Fibroblast of lung (primary cell): ENCODE measurements around the gene DNPH1.

Experiments used
- CTCF ChIP-seq, 2 donors: IDR thresholded peaks in 1 of 2; conservative IDR thresholded peaks in 1 of 2; 1 replicate in 1 of 2; 2 replicates in 1 of 2; pipeline ENCODE4 v1.5.1; 2011 to 2012; ENCODE audit warnings: low read length in 2 of 2, control low read depth in 1 of 2, inconsistent platforms in 1 of 2, low read depth in 1 of 2, mild to moderate bottlenecking in 1 of 2
- EZH2 ChIP-seq: IDR thresholded peaks from 2 replicates; pipeline ENCODE4 v1.5.1; 2012; ENCODE audit warnings: low read length, control low read depth, mild to moderate bottlenecking; ENCODE audit errors: missing control alignments

- TF ChIP-seq CTCF (conservative IDR thresholded peaks at IDR 0.05 in 1 of 2, IDR thresholded peaks at IDR 0.05 in 1 of 2; ENCODE audit: low read depth in 1 of 2, low read length in 2 of 2), result no peak
- no peak for TF ChIP-seq EZH2
Measured at GRCh38 chr6:43268782-43269272, 39.5 kb upstream of the DNPH1 start.
